Vagina (tissue), 2 donors: Measurements from ENCODE around the gene MTMR6.

ENCODE experiments used
- POLR2A ChIP-seq, 2 donors: fragments of 450-650 bp; IDR thresholded peaks; one replicate each; pipeline ENCODE4 v1.6.1; 2017; ENCODE audit warnings: antibody characterized with exemption in 2 of 2, mild to moderate bottlenecking in 2 of 2, moderate library complexity in 2 of 2
- TF ChIP-seq, protein P1 (sequence below), 3 experiments: fragments of 450-650 bp in 2 of 3; fragments of 200-600 bp in 1 of 3; sonication (generic) in 1 of 3; IDR thresholded peaks; one replicate each; pipeline ENCODE4 v1.5.1; 2017 to 2019; ENCODE audit warnings: antibody characterized with exemption in 3 of 3, mild to moderate bottlenecking in 2 of 3, moderate library complexity in 2 of 3

- no peak for TF ChIP-seq POLR2A (IDR thresholded peaks at IDR 0.05)
- TF ChIP-seq, protein P1, sequence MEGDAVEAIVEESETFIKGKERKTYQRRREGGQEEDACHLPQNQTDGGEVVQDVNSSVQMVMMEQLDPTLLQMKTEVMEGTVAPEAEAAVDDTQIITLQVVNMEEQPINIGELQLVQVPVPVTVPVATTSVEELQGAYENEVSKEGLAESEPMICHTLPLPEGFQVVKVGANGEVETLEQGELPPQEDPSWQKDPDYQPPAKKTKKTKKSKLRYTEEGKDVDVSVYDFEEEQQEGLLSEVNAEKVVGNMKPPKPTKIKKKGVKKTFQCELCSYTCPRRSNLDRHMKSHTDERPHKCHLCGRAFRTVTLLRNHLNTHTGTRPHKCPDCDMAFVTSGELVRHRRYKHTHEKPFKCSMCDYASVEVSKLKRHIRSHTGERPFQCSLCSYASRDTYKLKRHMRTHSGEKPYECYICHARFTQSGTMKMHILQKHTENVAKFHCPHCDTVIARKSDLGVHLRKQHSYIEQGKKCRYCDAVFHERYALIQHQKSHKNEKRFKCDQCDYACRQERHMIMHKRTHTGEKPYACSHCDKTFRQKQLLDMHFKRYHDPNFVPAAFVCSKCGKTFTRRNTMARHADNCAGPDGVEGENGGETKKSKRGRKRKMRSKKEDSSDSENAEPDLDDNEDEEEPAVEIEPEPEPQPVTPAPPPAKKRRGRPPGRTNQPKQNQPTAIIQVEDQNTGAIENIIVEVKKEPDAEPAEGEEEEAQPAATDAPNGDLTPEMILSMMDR (IDR thresholded peaks at IDR 0.05), result no peak
Observed at GRCh38 chr13:25268561-25268960, 18.7 kb downstream of the MTMR6 start.
